ENCODE data around the gene SNAPIN.

SNAPIN gene

GRCh38 chr1:153658400-153659174, at the start of gene SNAPIN:
Gene SNAPIN, plus strand, starts transcription at chr1:153658703. Its CDS starts 41 bp downstream, at chr1:153658744.
- peak; percentile 97 for DNase-seq

- no peak for DNase-seq
Observed at GRCh38 chr1:153608742-153609584, 49.5 kb upstream of the SNAPIN start.

GRCh38 chr1:153609585-153609907, 49.0 kb upstream of the SNAPIN start:
- DNase-seq: no peak

GRCh38 chr1:153610334-153610733, 48.2 kb upstream of the SNAPIN start:
- DNase-seq: no peak

- no peak for DNase-seq
Observed at GRCh38 chr1:153610811-153611301, 47.6 kb upstream of the SNAPIN start.

GRCh38 chr1:153611356-153611755, 47.1 kb upstream of the SNAPIN start:
- DNase-seq: no peak

- no peak for DNase-seq
Observed at GRCh38 chr1:153612111-153612754, 46.3 kb upstream of the SNAPIN start.

- DNase-seq: no peak
Observed at GRCh38 chr1:153612755-153613331, 45.7 kb upstream of the SNAPIN start, which contains the start of gene S100A16. Gene S100A16, minus strand, starts transcription at chr1:153613137. Its CDS starts 4,986 bp downstream, at chr1:153608151.

GRCh38 chr1:153613406-153613805, 45.1 kb upstream of the SNAPIN start:
- DNase-seq: no peak

- no peak for DNase-seq
Observed at GRCh38 chr1:153614189-153614900, 44.2 kb upstream of the SNAPIN start.

- DNase-seq: no peak
Observed at GRCh38 chr1:153614906-153615305, 43.6 kb upstream of the SNAPIN start.

GRCh38 chr1:153615406-153615805, 43.1 kb upstream of the SNAPIN start:
- DNase-seq: no peak

- no peak for DNase-seq
Observed at GRCh38 chr1:153616144-153616916, 42.2 kb upstream of the SNAPIN start, which contains the start of gene S100A14. Gene S100A14, minus strand, starts transcription at chr1:153616325. Its CDS starts 467 bp downstream, at chr1:153615858.

- no peak for DNase-seq
Observed at GRCh38 chr1:153616917-153617311, 41.6 kb upstream of the SNAPIN start.

- no peak for DNase-seq
Observed at GRCh38 chr1:153617663-153618062, 40.8 kb upstream of the SNAPIN start.

GRCh38 chr1:153619171-153619570, 39.3 kb upstream of the SNAPIN start:
- DNase-seq: peak; percentile 9

GRCh38 chr1:153623101-153623500, 35.4 kb upstream of the SNAPIN start:
- DNase-seq: no peak

GRCh38 chr1:153624965-153625611, 33.4 kb upstream of the SNAPIN start:
- peak; percentile 33 for DNase-seq

GRCh38 chr1:153626477-153626903, 32.0 kb upstream of the SNAPIN start:
- DNase-seq: peak; percentile 33

GRCh38 chr1:153626904-153627714, 31.4 kb upstream of the SNAPIN start, which contains the start of gene S100A13:
Gene S100A13, minus strand, starts transcription at chr1:153627505. Its CDS starts 1,033 bp downstream, at chr1:153626472.
- peak; percentile 60 for DNase-seq

Data from activated effector memory CD4-positive, alpha-beta T cell treated with anti-CD3 and anti-CD28 coated beads, Interleukin-2, amount 50 U/mL, for 16 hours (primary cell).